ENCODE results near the gene EXD3.

DNA sequence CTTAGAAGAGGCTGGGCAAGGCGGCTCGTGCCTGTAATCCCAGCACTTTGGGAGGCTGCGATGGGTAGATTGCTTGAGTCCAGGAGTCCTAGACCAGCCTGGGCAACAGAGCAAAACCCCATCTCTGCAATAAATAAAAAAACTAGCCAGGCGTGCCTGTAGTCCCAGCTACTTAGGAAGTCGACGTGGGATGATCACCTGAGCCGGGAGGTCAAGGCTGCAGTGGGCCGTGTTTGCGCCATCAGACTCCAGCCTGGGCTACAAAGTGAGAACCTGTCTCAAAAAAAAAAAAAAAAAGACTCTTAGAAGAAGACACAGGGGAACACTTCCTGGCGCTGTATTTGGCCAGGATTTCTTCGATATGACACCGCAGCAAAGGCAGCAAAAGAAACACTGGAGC is 97.2 kb downstream of the EXD3 start:
- TF ChIP-seq, protein P1, sequence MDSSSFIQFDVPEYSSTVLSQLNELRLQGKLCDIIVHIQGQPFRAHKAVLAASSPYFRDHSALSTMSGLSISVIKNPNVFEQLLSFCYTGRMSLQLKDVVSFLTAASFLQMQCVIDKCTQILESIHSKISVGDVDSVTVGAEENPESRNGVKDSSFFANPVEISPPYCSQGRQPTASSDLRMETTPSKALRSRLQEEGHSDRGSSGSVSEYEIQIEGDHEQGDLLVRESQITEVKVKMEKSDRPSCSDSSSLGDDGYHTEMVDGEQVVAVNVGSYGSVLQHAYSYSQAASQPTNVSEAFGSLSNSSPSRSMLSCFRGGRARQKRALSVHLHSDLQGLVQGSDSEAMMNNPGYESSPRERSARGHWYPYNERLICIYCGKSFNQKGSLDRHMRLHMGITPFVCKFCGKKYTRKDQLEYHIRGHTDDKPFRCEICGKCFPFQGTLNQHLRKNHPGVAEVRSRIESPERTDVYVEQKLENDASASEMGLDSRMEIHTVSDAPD (CRISPR knock-in tag; IDR thresholded peaks at IDR 0.05), result no peak
- TF ChIP-seq, protein P2, sequence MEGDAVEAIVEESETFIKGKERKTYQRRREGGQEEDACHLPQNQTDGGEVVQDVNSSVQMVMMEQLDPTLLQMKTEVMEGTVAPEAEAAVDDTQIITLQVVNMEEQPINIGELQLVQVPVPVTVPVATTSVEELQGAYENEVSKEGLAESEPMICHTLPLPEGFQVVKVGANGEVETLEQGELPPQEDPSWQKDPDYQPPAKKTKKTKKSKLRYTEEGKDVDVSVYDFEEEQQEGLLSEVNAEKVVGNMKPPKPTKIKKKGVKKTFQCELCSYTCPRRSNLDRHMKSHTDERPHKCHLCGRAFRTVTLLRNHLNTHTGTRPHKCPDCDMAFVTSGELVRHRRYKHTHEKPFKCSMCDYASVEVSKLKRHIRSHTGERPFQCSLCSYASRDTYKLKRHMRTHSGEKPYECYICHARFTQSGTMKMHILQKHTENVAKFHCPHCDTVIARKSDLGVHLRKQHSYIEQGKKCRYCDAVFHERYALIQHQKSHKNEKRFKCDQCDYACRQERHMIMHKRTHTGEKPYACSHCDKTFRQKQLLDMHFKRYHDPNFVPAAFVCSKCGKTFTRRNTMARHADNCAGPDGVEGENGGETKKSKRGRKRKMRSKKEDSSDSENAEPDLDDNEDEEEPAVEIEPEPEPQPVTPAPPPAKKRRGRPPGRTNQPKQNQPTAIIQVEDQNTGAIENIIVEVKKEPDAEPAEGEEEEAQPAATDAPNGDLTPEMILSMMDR (IDR thresholded peaks at IDR 0.05 in 2 of 3, conservative IDR thresholded peaks at IDR 0.05 in 1 of 3; ENCODE audit: insufficient read depth in 2 of 3, low read depth in 1 of 3, low read length in 3 of 3), result no peak
- TF ChIP-seq, protein P3, sequence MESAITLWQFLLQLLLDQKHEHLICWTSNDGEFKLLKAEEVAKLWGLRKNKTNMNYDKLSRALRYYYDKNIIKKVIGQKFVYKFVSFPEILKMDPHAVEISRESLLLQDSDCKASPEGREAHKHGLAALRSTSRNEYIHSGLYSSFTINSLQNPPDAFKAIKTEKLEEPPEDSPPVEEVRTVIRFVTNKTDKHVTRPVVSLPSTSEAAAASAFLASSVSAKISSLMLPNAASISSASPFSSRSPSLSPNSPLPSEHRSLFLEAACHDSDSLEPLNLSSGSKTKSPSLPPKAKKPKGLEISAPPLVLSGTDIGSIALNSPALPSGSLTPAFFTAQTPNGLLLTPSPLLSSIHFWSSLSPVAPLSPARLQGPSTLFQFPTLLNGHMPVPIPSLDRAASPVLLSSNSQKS (CRISPR knock-in tag; IDR thresholded peaks at IDR 0.05), result no peak
- TF ChIP-seq KLF16 (IDR thresholded peaks at IDR 0.05), result no peak
- TF ChIP-seq, protein P4, sequence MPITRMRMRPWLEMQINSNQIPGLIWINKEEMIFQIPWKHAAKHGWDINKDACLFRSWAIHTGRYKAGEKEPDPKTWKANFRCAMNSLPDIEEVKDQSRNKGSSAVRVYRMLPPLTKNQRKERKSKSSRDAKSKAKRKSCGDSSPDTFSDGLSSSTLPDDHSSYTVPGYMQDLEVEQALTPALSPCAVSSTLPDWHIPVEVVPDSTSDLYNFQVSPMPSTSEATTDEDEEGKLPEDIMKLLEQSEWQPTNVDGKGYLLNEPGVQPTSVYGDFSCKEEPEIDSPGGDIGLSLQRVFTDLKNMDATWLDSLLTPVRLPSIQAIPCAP (CRISPR knock-in tag; IDR thresholded peaks at IDR 0.05; ENCODE audit: borderline replicate concordance), result no peak
- TF ChIP-seq MYC (IDR thresholded peaks at IDR 0.05; ENCODE audit: low read depth, low read length), result no peak
- no peak for TF ChIP-seq MYC (CRISPR knock-in tag; IDR thresholded peaks at IDR 0.05; ENCODE audit: borderline replicate concordance, low read depth)
- TF ChIP-seq, protein P5, sequence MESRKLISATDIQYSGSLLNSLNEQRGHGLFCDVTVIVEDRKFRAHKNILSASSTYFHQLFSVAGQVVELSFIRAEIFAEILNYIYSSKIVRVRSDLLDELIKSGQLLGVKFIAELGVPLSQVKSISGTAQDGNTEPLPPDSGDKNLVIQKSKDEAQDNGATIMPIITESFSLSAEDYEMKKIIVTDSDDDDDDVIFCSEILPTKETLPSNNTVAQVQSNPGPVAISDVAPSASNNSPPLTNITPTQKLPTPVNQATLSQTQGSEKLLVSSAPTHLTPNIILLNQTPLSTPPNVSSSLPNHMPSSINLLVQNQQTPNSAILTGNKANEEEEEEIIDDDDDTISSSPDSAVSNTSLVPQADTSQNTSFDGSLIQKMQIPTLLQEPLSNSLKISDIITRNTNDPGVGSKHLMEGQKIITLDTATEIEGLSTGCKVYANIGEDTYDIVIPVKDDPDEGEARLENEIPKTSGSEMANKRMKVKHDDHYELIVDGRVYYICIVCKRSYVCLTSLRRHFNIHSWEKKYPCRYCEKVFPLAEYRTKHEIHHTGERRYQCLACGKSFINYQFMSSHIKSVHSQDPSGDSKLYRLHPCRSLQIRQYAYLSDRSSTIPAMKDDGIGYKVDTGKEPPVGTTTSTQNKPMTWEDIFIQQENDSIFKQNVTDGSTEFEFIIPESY (CRISPR knock-in tag; IDR thresholded peaks at IDR 0.05), result no peak
- TF ChIP-seq BRF1 (IDR thresholded peaks at IDR 0.05; ENCODE audit: borderline replicate concordance, extremely low read depth, insufficient read length), result no peak
- TF ChIP-seq ZFP36 (IDR thresholded peaks at IDR 0.05; ENCODE audit: low read depth, low read length, partially characterized antibody), result no peak
- no peak for TF ChIP-seq NR2F6 (CRISPR knock-in tag; IDR thresholded peaks at IDR 0.05)
- TF ChIP-seq, protein P6, sequence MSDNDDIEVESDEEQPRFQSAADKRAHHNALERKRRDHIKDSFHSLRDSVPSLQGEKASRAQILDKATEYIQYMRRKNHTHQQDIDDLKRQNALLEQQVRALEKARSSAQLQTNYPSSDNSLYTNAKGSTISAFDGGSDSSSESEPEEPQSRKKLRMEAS (CRISPR knock-in tag; IDR thresholded peaks at IDR 0.05), result no peak
- no peak for TF ChIP-seq ZNF121 (CRISPR knock-in tag; conservative IDR thresholded peaks at IDR 0.05)
